Nephron (organoid): ENCODE results near the gene CELA2A.
A peak's percentile ranks its signal among the peaks of the same experiment; 100 is the strongest.

ENCODE experiments used
- H3K27ac Mint-ChIP-seq, 3 experiments: 2 replicates each; pipeline ENCODE4 v1.8.0; 2020; ENCODE audit warnings: mixed read lengths in 3 of 3, mild to moderate bottlenecking in 2 of 3, moderate library complexity in 1 of 3
- H3K27me3 Mint-ChIP-seq: 2 replicates; pipeline ENCODE4 v1.8.0; 2021; ENCODE audit warnings: low read depth, mild to moderate bottlenecking, moderate library complexity, mixed read lengths
- H3K36me3 Mint-ChIP-seq: 2 replicates; pipeline ENCODE4 v1.8.0; 2020; ENCODE audit warnings: low read depth, mixed read lengths
- H3K4me1 Mint-ChIP-seq: 2 replicates; pipeline ENCODE4 v1.8.0; 2020; ENCODE audit warnings: mixed read lengths
- H3K4me3 Mint-ChIP-seq, 3 experiments: 2 replicates each; pipeline ENCODE4 v1.8.0; 2020; ENCODE audit warnings: mild to moderate bottlenecking in 3 of 3, mixed read lengths in 3 of 3, moderate library complexity in 2 of 3
- H3K9me3 Mint-ChIP-seq: 2 replicates; pipeline ENCODE4 v1.8.0; 2020; ENCODE audit warnings: mixed read lengths
- TF ChIP-seq, protein P1 (sequence below), 3 experiments: fragments of 200-600 bp; sonication (generic); IDR thresholded peaks; one replicate each; pipeline ENCODE4 v1.5.0; 2021; ENCODE audit warnings: antibody characterized with exemption in 3 of 3; ENCODE audit not compliant: unreplicated experiment in 3 of 3

Gene CELA2A

DNA sequence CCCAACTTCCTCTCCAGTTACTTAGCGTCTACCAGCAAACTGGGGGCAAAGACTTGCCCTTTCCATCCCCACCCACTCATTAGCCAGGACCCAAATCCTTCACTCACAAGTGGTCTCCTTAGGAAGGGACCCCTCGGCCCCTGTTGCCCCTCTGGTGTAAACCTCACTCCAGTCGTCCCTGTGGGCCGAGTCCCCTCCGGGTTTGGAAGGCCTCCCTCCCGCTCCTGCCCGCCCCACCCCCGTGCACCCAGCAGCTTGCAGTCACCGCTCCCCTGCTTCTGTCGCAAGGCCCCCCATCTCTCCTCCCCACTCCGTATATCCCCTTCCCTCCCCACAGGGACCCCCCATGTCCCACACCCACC is 45.7 kb upstream of the CELA2A start:
- H3K4me3 Mint-ChIP-seq = peak overlapping the region; percentile 92 to 94 (median 92)
- H3K4me1 Mint-ChIP-seq = peaks cover 33% of the 10 kb centered on the region
- TF ChIP-seq, protein P1, sequence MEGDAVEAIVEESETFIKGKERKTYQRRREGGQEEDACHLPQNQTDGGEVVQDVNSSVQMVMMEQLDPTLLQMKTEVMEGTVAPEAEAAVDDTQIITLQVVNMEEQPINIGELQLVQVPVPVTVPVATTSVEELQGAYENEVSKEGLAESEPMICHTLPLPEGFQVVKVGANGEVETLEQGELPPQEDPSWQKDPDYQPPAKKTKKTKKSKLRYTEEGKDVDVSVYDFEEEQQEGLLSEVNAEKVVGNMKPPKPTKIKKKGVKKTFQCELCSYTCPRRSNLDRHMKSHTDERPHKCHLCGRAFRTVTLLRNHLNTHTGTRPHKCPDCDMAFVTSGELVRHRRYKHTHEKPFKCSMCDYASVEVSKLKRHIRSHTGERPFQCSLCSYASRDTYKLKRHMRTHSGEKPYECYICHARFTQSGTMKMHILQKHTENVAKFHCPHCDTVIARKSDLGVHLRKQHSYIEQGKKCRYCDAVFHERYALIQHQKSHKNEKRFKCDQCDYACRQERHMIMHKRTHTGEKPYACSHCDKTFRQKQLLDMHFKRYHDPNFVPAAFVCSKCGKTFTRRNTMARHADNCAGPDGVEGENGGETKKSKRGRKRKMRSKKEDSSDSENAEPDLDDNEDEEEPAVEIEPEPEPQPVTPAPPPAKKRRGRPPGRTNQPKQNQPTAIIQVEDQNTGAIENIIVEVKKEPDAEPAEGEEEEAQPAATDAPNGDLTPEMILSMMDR (IDR thresholded peaks at IDR 0.05; ENCODE audit: unreplicated experiment in 3 of 3) = no peak
- H3K27me3 Mint-ChIP-seq = peaks cover 36% of the 10 kb centered on the region
- H3K9me3 Mint-ChIP-seq = no peaks in the 10 kb centered on the region
- H3K36me3 Mint-ChIP-seq = no peaks in the 10 kb centered on the region
- no peak overlapping the region for H3K27ac Mint-ChIP-seq

DNA sequence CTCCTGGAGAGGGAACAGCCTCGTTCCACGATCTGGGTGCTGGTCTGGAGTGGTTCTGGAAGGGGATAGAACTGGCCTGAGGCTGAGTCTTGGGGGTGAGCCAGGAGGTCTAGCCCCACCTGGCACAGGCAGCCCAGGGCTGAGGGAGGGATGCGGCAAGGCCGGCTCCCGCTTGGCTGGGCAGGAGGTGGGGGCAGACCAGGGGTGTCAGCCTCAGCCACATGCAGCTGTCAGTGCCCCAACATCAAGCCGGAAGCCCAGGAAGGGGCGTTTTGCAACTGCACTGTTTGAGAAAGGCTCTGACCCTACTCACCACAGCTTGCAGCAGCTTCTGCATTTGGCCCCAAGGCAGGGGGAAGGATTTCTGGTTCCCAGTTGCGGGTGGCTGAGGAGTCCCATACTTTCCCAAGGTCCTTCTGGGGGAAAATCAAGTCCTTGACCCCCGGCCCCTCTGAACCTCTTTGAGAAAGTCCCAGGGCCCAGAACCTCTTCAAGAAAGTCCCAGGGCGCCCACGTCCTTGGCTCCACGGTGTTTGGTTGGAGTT is 44.9 kb upstream of the CELA2A start:
- Mint-ChIP-seq H3K27ac (peak overlapping the region in 1 of 3 experiments; percentile 17), H3K9me3 (no peaks in the 10 kb centered on the region), H3K4me3 (peak overlapping the region; percentile 92 to 94 (median 92)), H3K36me3 (no peaks in the 10 kb centered on the region), H3K27me3 (peaks cover 33% of the 10 kb centered on the region), H3K4me1 (peaks cover 37% of the 10 kb centered on the region)
- TF ChIP-seq, protein P1 (IDR thresholded peaks at IDR 0.05; ENCODE audit: unreplicated experiment in 3 of 3) = no peak

DNA sequence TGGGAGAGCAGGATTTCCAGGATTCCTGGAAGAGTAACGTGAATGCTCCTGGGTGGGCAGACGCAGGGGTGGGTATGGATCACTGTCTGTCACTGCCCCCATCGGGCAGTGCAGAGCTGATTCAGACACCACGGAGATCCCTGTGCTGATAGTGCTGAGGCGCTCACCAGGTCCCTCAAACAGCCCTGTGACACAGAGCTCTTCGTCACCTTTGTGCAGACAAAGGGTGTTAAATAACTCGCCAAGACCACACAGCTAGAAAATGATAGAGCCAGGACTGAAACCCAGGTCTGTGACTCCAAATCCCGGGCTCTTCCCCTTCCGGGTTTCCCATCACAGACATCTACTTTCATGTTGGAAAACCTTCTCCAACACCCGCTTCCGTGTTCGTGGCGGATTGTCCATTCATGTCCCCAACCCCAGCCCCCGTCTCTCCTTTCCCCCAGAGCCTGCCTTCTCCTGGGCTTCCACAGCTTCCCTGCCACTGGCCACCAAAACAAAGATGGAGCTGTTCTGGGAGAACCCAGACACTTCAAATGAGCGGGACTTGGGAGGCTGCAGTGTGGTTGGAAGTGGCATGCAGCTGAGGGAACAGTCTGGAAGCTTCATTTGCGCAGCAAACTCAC is 44.2 kb upstream of the CELA2A start:
- Mint-ChIP-seq H3K27me3 (peaks cover 27% of the 10 kb centered on the region), H3K4me1 (peaks cover 35% of the 10 kb centered on the region), H3K36me3 (no peaks in the 10 kb centered on the region), H3K9me3 (no peaks in the 10 kb centered on the region), H3K4me3 (peak overlapping the region; percentile 92 to 94 (median 92)), H3K27ac (peak overlapping the region in 2 of 3 experiments; percentile 6 to 17)
- TF ChIP-seq, protein P1 (IDR thresholded peaks at IDR 0.05; ENCODE audit: unreplicated experiment in 3 of 3) = no peak

DNA sequence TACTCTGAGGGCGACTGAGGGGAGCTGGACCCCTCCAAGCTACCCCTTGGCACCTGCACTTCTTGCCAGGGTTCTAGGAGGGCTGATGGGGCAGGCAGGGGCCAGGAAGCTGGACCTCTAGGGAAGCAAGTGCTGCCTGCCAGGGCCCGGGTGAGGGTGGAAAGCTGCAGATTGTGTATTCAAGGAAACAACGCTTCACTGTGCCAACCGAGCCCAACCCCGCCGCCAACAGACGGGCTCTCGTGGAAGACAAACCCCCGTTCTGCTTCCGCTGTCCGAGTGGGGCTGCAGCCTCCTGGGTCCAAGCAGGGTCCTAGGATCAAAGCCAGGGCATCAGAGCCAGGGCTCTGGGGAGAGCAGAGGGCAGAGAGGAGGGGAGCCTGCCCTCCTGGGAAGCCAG is 43.7 kb upstream of the CELA2A start:
- H3K27ac Mint-ChIP-seq = no peak overlapping the region
- TF ChIP-seq, protein P1 (IDR thresholded peaks at IDR 0.05; ENCODE audit: unreplicated experiment in 3 of 3) = no peak

DNA sequence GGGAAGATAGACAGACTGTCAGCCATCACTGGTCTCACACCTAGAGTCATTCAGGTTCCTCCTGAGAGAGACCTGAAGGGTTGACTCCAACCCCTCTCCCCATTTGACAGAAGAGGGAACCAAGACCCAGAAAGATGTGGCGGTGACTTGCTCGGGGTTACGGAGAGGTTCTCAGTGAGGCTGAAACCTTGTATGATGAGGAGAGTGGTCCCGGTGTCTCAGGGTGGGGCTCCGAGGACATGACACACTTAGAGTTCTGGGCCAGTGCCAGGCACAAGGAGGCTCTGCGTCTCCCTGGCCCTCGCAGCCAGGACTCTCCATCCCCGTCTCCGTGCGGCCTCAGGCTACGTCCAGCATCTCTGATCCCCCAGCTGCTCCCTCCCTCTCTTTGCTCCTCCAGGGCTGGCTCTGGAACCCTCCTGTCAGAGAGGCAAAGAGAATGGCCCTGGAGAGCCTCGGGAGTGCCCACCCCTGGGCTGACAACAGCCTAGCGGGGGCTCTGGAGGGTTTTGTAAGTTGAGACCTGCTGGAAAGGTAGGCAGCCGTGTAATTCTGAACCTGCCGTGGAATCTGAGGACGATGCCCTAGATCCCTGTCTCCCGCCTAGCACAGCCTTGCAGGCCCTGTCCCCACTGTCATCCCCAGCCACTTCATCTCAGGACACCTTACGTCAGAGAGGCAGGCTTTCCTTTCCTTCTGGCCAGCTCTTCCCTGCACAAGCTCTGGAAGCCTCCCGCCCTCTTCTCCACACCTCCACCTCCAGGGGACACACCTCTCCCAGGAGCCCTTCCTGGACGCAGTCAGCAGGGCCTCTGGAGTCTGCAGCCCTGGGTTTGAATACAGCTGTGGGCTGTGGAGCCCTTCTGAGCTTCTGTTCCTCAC is 42.7 kb upstream of the CELA2A start:
- H3K9me3 Mint-ChIP-seq = no peaks in the 10 kb centered on the region
- peaks cover 23% of the 10 kb centered on the region for H3K27me3 Mint-ChIP-seq
- H3K27ac Mint-ChIP-seq = no peak overlapping the region
- peak overlapping the region in 2 of 3 experiments; percentile 9 to 14 for H3K4me3 Mint-ChIP-seq
- peaks cover 35% of the 10 kb centered on the region for H3K4me1 Mint-ChIP-seq
- TF ChIP-seq, protein P1 (IDR thresholded peaks at IDR 0.05; ENCODE audit: unreplicated experiment in 3 of 3) = no peak
- no peaks in the 10 kb centered on the region for H3K36me3 Mint-ChIP-seq

More for the DNA sequence above, 43.7 kb upstream of the CELA2A start:
- Mint-ChIP-seq H3K36me3 (no peaks in the 10 kb centered on the region), H3K4me1 (peaks cover 35% of the 10 kb centered on the region), H3K27me3 (peaks cover 23% of the 10 kb centered on the region), H3K4me3 (peak overlapping the region in 1 of 3 experiments; percentile 94), H3K9me3 (no peaks in the 10 kb centered on the region)
